Neuron (in vitro differentiated cells): ENCODE results near the gene BPIFB6.

Experiments used
- H2AFZ ChIP-seq: one replicate; pipeline ENCODE4 v1.6.1; 2013; ENCODE audit warnings: low read depth, mild to moderate bottlenecking, inconsistent platforms, low read length, moderate library complexity
- H3K27me3 ChIP-seq: one replicate; pipeline ENCODE4 v1.6.1; 2013; ENCODE audit warnings: low read length; ENCODE audit not compliant: insufficient read depth
- H3K36me3 ChIP-seq: one replicate; pipeline ENCODE4 v1.6.1; 2013; ENCODE audit warnings: low read length; ENCODE audit not compliant: insufficient read depth
- H3K4me1 ChIP-seq: one replicate; pipeline ENCODE4 v1.6.1; 2013; ENCODE audit warnings: low read length; ENCODE audit not compliant: insufficient read depth
- H3K4me3 ChIP-seq: 2 replicates; pipeline ENCODE4 v1.5.1; 2013; ENCODE audit warnings: mild to moderate bottlenecking, low read length, moderate library complexity
- H3K9me3 ChIP-seq: one replicate; pipeline ENCODE4 v1.6.1; 2013; ENCODE audit warnings: low read length

The BPIFB6 gene

GRCh38 chr20:33075281-33075680 is 43.8 kb downstream of the BPIFB6 start:
- no peaks in the 10 kb centered on the region for H3K4me1 ChIP-seq
- H3K27me3 ChIP-seq, result no peaks in the 10 kb centered on the region
- H3K9me3 ChIP-seq, result no peaks in the 10 kb centered on the region
- no peak overlapping the region for H2AFZ ChIP-seq
- H3K4me3 ChIP-seq, result no peak overlapping the region
- H3K36me3 ChIP-seq, result no peaks in the 10 kb centered on the region

- H3K36me3 ChIP-seq, result no peaks in the 10 kb centered on the region
- no peaks in the 10 kb centered on the region for H3K4me1 ChIP-seq
- no peaks in the 10 kb centered on the region for H3K27me3 ChIP-seq
- H3K9me3 ChIP-seq, result no peaks in the 10 kb centered on the region
- H2AFZ ChIP-seq, result no peak overlapping the region
- H3K4me3 ChIP-seq, result no peak overlapping the region
These were observed 45.4 kb downstream of the BPIFB6 start for GRCh38 chr20:33076662-33077372.

GRCh38 chr20:33079259-33079658 is 47.8 kb downstream of the BPIFB6 start, which contains the start of gene BPIFB4:
Gene BPIFB4, plus strand, starts transcription at chr20:33079643. Its CDS starts 1,884 bp downstream, at chr20:33081527.
- H3K36me3 ChIP-seq, result no peaks in the 10 kb centered on the region
- H3K9me3 ChIP-seq, result no peaks in the 10 kb centered on the region
- no peak within 1 kb of the TSS for H2AFZ ChIP-seq
- no peaks in the 10 kb centered on the region for H3K4me1 ChIP-seq
- no peaks in the 10 kb centered on the region for H3K27me3 ChIP-seq
- no peak within 1 kb of the TSS for H3K4me3 ChIP-seq

GRCh38 chr20:33081411-33082154 is 50.1 kb downstream of the BPIFB6 start:
- no peaks in the 10 kb centered on the region for H3K4me1 ChIP-seq
- no peaks in the 10 kb centered on the region for H3K36me3 ChIP-seq
- H2AFZ ChIP-seq, result no peak overlapping the region
- H3K4me3 ChIP-seq, result no peak overlapping the region
- no peaks in the 10 kb centered on the region for H3K9me3 ChIP-seq
- H3K27me3 ChIP-seq, result no peaks in the 10 kb centered on the region

GRCh38 chr20:33082546-33082945 is 51.1 kb downstream of the BPIFB6 start:
- H3K9me3 ChIP-seq, result no peaks in the 10 kb centered on the region
- no peaks in the 10 kb centered on the region for H3K36me3 ChIP-seq
- H2AFZ ChIP-seq, result no peak overlapping the region
- no peak overlapping the region for H3K4me3 ChIP-seq
- no peaks in the 10 kb centered on the region for H3K27me3 ChIP-seq
- H3K4me1 ChIP-seq, result no peaks in the 10 kb centered on the region

GRCh38 chr20:33083544-33084340 is 52.3 kb downstream of the BPIFB6 start:
- Histone ChIP-seq H3K27me3 (no peaks in the 10 kb centered on the region), H3K4me1 (no peaks in the 10 kb centered on the region), H3K9me3 (no peaks in the 10 kb centered on the region), H3K4me3 (no peak overlapping the region), H2AFZ (no peak overlapping the region), H3K36me3 (no peaks in the 10 kb centered on the region)

GRCh38 chr20:33084722-33085121 is 53.3 kb downstream of the BPIFB6 start:
- Histone ChIP-seq H3K27me3 (no peaks in the 10 kb centered on the region), H2AFZ (no peak overlapping the region), H3K36me3 (no peaks in the 10 kb centered on the region)

GRCh38 chr20:33086052-33086722 is 54.7 kb downstream of the BPIFB6 start:
- no peaks in the 10 kb centered on the region for H3K27me3 ChIP-seq
- H3K36me3 ChIP-seq, result no peaks in the 10 kb centered on the region
- H3K9me3 ChIP-seq, result no peaks in the 10 kb centered on the region
- no peak overlapping the region for H3K4me3 ChIP-seq
- H3K4me1 ChIP-seq, result no peaks in the 10 kb centered on the region
- no peak overlapping the region for H2AFZ ChIP-seq

More at GRCh38 chr20:33084722-33085121, 53.3 kb downstream of the BPIFB6 start:
- Histone ChIP-seq H3K4me3 (no peak overlapping the region), H3K4me1 (no peaks in the 10 kb centered on the region), H3K9me3 (no peaks in the 10 kb centered on the region)

GRCh38 chr20:33091147-33091546 is 59.7 kb downstream of the BPIFB6 start:
- no peaks in the 10 kb centered on the region for H3K36me3 ChIP-seq
- no peaks in the 10 kb centered on the region for H3K4me1 ChIP-seq
- no peak overlapping the region for H2AFZ ChIP-seq
- no peaks in the 10 kb centered on the region for H3K9me3 ChIP-seq
- H3K4me3 ChIP-seq, result no peak overlapping the region
- H3K27me3 ChIP-seq, result no peaks in the 10 kb centered on the region

- H2AFZ ChIP-seq, result no peak overlapping the region
These were observed 60.2 kb downstream of the BPIFB6 start for GRCh38 chr20:33091693-33092092.

GRCh38 chr20:33092361-33092760 is 60.9 kb downstream of the BPIFB6 start:
- Histone ChIP-seq H3K27me3 (no peaks in the 10 kb centered on the region), H3K4me1 (no peaks in the 10 kb centered on the region), H3K9me3 (no peaks in the 10 kb centered on the region), H3K4me3 (no peak overlapping the region), H3K36me3 (no peaks in the 10 kb centered on the region), H2AFZ (no peak overlapping the region)

More at GRCh38 chr20:33091693-33092092, 60.2 kb downstream of the BPIFB6 start:
- Histone ChIP-seq H3K27me3 (no peaks in the 10 kb centered on the region), H3K9me3 (no peaks in the 10 kb centered on the region), H3K36me3 (no peaks in the 10 kb centered on the region), H3K4me3 (no peak overlapping the region), H3K4me1 (no peaks in the 10 kb centered on the region)

- Histone ChIP-seq H3K36me3 (no peaks in the 10 kb centered on the region), H3K4me3 (no peak overlapping the region), H3K9me3 (no peaks in the 10 kb centered on the region), H3K4me1 (no peaks in the 10 kb centered on the region), H3K27me3 (no peaks in the 10 kb centered on the region), H2AFZ (no peak overlapping the region)
These were observed 61.6 kb downstream of the BPIFB6 start for GRCh38 chr20:33093074-33093473.
